GM12864 (cell line): Measurements from ENCODE around the gene DTNB.

ENCODE experiments used
- DNase-seq: peaks from one replicate; pipeline ENCODE4 v3.0.0-alpha.2; 2011; ENCODE audit warnings: low read depth
- H3K4me3 ChIP-seq: 2 replicates; pipeline ENCODE4 v1.5.1; 2011; ENCODE audit warnings: mild to moderate bottlenecking, low read depth, low read length, control low read depth
- TF ChIP-seq, protein P1 (sequence below): IDR thresholded peaks from 2 replicates; pipeline ENCODE4 v1.5.1; 2011; ENCODE audit warnings: low read depth, mild to moderate bottlenecking, moderate library complexity, low read length, control low read depth, inconsistent platforms; ENCODE audit errors: missing control alignments

DTNB gene

DNA sequence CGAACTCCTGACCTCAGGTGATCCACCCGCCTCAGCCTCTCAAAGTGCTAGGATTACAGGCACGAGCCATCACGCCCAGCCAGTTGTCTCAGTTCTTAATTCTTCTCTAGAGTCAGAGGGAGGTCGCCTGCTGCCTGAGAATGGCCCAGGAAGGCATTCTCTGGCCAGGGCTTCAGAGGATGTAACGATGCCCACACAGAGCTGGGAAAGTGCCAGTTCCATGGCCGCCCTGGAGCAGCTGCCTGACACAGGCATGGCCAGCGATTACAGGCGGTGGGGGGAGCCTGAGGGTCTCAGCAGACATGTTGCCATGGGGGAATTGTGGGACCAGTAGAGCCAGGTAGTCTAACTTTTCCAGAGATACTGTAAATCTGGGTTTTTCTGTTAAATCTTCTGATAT, 306.1 kb downstream of the DTNB start:
- TF ChIP-seq, protein P1, sequence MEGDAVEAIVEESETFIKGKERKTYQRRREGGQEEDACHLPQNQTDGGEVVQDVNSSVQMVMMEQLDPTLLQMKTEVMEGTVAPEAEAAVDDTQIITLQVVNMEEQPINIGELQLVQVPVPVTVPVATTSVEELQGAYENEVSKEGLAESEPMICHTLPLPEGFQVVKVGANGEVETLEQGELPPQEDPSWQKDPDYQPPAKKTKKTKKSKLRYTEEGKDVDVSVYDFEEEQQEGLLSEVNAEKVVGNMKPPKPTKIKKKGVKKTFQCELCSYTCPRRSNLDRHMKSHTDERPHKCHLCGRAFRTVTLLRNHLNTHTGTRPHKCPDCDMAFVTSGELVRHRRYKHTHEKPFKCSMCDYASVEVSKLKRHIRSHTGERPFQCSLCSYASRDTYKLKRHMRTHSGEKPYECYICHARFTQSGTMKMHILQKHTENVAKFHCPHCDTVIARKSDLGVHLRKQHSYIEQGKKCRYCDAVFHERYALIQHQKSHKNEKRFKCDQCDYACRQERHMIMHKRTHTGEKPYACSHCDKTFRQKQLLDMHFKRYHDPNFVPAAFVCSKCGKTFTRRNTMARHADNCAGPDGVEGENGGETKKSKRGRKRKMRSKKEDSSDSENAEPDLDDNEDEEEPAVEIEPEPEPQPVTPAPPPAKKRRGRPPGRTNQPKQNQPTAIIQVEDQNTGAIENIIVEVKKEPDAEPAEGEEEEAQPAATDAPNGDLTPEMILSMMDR: no peak
- H3K4me3 ChIP-seq: no peak overlapping the region
- DNase-seq: no peak

DNA sequence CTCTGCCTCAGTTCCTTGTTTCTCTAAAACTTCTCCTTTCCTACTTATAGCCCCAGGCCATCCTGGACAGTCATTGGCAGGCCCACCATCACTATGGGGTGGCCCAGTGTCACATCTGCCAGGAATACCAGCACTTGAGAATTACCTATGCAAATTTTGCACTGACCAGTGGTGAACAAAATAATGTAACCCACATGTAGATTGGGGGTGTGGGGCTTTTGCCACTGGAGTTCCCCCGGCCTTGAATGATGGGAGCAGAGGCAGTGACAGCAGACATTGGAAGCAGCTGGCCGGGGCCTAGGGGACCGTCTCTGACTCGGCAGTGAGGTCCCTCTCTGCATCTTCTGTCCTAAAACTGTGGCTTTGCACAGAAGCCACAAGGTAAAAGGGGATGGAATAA, 306.7 kb downstream of the DTNB start:
- no peak overlapping the region for H3K4me3 ChIP-seq
- TF ChIP-seq, protein P1: no peak
- DNase-seq: no peak

DNA sequence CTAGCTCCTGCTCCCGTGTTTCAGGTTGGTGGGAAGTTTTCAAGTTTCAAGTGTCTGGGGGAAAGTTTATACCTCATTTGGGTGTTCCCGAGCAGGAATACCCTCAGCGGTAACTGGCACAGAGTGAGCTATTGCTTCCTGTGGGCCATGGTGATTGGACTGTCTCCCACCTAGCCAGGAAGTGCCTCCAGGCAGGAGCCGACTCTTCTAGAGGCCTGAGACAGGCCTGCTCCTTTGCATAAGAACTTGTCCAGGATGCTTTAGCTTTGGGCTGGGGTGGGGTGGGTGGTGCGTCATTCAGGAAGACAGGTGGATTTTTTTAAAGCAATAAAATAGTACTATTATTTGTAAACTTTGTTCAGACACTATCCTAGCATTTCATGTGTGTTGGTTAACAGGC, 308.1 kb downstream of the DTNB start:
- no peak overlapping the region for H3K4me3 ChIP-seq
- TF ChIP-seq, protein P1: no peak
- no peak for DNase-seq

DNA sequence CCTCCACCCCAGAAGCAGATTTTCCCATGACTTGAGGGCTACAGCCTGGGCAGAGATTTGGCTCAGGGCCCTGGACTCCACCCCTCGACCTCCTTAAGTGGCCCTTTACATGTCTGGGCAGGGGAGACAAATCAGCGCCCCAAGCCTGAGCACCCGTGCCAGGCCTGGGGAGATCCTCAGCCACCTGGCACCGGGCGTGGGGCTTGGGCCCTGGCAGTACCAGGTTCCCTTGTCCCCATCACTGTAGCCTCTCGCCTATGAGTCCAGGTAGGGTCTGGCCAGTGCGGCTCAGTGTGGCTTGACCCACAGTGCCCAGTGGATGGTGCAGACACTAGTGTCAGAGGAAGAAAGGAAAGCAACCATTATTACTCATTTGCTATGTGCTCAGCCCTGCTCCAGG, 309.6 kb downstream of the DTNB start:
- TF ChIP-seq, protein P1: no peak
- DNase-seq: no peak
- H3K4me3 ChIP-seq: peak overlapping the region; percentile 53; the same call in 1 of the 2 replicates

DNA sequence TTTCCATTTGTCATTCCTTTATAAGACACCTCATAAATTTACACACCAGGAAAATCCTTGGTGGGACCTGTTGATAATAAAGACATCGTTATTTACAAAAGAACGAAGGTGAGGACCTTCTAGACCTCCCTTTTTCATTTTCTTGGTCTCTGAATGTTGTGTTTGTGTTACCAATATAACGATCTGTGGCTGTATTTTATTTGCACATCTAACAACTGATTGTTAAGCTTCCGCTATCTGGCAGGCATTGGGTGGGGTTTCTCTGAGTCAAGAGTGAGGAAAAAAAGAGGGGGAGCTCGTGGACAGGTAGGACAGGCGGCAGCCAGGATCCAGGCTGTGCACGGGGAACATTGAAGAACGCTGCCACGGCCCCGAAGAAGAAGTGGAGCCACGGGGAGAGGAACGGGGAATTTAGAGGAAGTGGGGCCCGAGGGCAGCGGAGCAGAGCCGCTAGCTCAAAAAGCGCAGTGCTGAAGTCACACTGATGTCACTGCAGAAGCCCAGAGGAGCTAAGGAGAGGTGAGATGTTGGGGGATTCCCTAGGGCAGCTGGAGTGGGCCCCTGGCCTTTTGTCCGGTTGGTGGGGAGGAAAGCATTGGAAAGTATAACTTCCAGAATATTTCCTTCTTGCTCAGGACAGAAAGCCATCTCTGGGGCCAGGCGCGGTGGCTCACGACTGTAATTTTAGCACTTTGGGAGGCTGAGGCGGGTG, 310.8 kb downstream of the DTNB start:
- H3K4me3 ChIP-seq: peak overlapping the region; percentile 53
- peak; percentile 74 for DNase-seq
- TF ChIP-seq, protein P1: no peak

DNA sequence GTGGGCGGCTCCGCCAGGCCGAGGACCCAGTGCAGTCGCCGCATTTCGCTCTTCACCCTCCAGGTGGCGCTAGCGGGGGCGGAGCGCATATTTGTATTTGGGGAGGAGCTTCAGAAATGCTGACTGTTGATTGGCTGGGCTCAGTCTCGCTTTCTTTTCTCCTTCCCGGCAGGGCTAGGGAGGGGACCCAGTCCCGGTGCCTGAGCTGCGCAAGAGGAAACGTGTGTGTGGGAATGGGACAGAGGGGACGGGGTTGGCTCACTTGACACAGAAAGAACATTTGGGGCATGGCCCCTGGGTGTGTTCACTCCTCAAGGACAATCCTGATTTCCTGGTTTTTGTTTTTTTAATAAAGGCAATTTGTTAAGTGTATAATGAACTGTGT, 311.3 kb downstream of the DTNB start:
- H3K4me3 ChIP-seq: peak overlapping the region; percentile 53
- TF ChIP-seq, protein P1: peak; percentile 96
- DNase-seq: peak; percentile 84
